Transverse colon (tissue), 4 donors: ENCODE results near the gene PPDPF. TPM values are rescaled to one million over a fixed set of nuclear protein-coding genes. Genes with fewer than 3 reads are reported as not detected.

ENCODE experiments used
- DNase-seq: peaks from one replicate; pipeline ENCODE4 v3.0.0-alpha.2; 2019
- H3K27ac ChIP-seq, 4 donors: fragments of 200-600 bp; sonication (generic); 2 replicates each; pipeline ENCODE4 v1.5.1; 2016 to 2018; ENCODE audit warnings: inconsistent platforms in 4 of 4
- H3K27me3 ChIP-seq: fragments of 200-600 bp; sonication (generic); 2 replicates; pipeline ENCODE4 v1.5.1; 2017; ENCODE audit warnings: inconsistent platforms
- H3K36me3 ChIP-seq, 4 donors: fragments of 200-600 bp; sonication (generic); 2 replicates each; pipeline ENCODE4 v1.5.1; 2017 to 2019; ENCODE audit warnings: inconsistent platforms in 4 of 4
- H3K4me1 ChIP-seq, 4 donors: fragments of 200-600 bp; sonication (generic); 2 replicates each; pipeline ENCODE4 v1.5.1; 2017 to 2020; ENCODE audit warnings: inconsistent platforms in 4 of 4
- H3K4me3 ChIP-seq, 4 donors: fragments of 200-600 bp; sonication (generic); 1 replicate in 1 of 4; 2 replicates in 3 of 4; pipeline versions ENCODE4 v1.5.1 to v1.6.1; 2017 to 2019; ENCODE audit warnings: inconsistent platforms in 4 of 4
- H3K9me3 ChIP-seq, 2 donors: fragments of 200-600 bp; sonication (generic); 2 replicates each; pipeline ENCODE4 v1.5.1; 2017 to 2019; ENCODE audit warnings: inconsistent platforms in 2 of 2
- CTCF ChIP-seq, 5 experiments: fragments of 200-600 bp in 3 of 5; fragments of 450-650 bp in 2 of 5; sonication (generic) in 3 of 5; IDR thresholded peaks; 1 replicate in 2 of 5; 2 replicates in 3 of 5; pipeline ENCODE4 v1.5.1; 2016 to 2017; ENCODE audit warnings: antibody characterized with exemption in 5 of 5, inconsistent platforms in 3 of 5, mild to moderate bottlenecking in 2 of 5, moderate library complexity in 1 of 5
- EP300 ChIP-seq: sonication (generic); formaldehyde crosslinking; IDR thresholded peaks from one replicate; pipeline ENCODE4 v1.6.1; 2017; ENCODE audit warnings: antibody characterized with exemption, low read depth
- POLR2A ChIP-seq: fragments of 450-650 bp; IDR thresholded peaks from one replicate; pipeline ENCODE4 v1.6.1; 2016; ENCODE audit warnings: antibody characterized with exemption, mild to moderate bottlenecking, moderate library complexity
- POLR2AphosphoS5 ChIP-seq, 3 donors: sonication (generic); formaldehyde crosslinking; IDR thresholded peaks; one replicate each; pipeline ENCODE4 v1.6.1; 2016; ENCODE audit warnings: antibody characterized with exemption in 3 of 3
- WGBS, 2 donors: methylation state at CpG; one replicate each; pipeline ENCODE4 v1.1.5; 2018; ENCODE audit warnings: low coverage in 1 of 2; 5-methylcytosine and 5-hydroxymethylcytosine counted together
- in situ Hi-C, 4 donors: fragments of 200-750 bp; cut with MboI; loops; one replicate each; pipeline versions ENCODE4 v1.15.0 to v1.15.1; 2017; ENCODE audit warnings: low sequenced_read_pairs in 3 of 4, low pct_ligation_motif_present in 1 of 4, low pct_unique_long_range_greater_than_20kb in 1 of 4
- intact Hi-C: fragments of 100-400 bp; cut with DNase I; formaldehyde crosslinking; loops from one replicate; pipeline ENCODE4 v1.15.1; 2023; ENCODE audit warnings: low total_unique reads
- total RNA-seq, 4 donors: library from RNA; depleted of rRNA; stranded (reverse); fragments of >200 nt; gene quantifications; one replicate each; pipeline ENCODE4 v1.1.0, GENCODE V29; 2016

PPDPF gene
- total RNA-seq, 4 donors from 2014 or later = 320 to 695 (median 517) TPM

- H3K4me1 ChIP-seq = peaks cover 0 to 9% (median 8%) of the 10 kb centered on the region in 4 donors
- H3K36me3 ChIP-seq = no peaks in the 10 kb centered on the region
- 48% methylated on average over 13 of the region's 13 CpGs; no CpG with 5 or more reads in 1 of the 2 donors for WGBS, 2 donors
- peaks cover 87% of the 10 kb centered on the region for H3K27me3 ChIP-seq
- no peak overlapping the region for H3K27ac ChIP-seq
- H3K9me3 ChIP-seq = no peaks in the 10 kb centered on the region
- TF ChIP-seq POLR2AphosphoS5 (IDR thresholded peaks at IDR 0.05) = no peak
- in situ Hi-C loops (no loop called here), intact Hi-C loops (no loop called here)
- H3K4me3 ChIP-seq = no peak overlapping the region
- DNase-seq = no peak
Measured at GRCh38 chr20:63472862-63473390, 47.6 kb upstream of the PPDPF start.

- no peak for DNase-seq
- TF ChIP-seq CTCF (IDR thresholded peaks at IDR 0.05) (no peak), POLR2A (no peak), POLR2AphosphoS5 (IDR thresholded peaks at IDR 0.05) (no peak), EP300 (no peak)
- H3K27me3 ChIP-seq = peaks cover 95% of the 10 kb centered on the region
Measured at GRCh38 chr20:63473555-63474449, 46.8 kb upstream of the PPDPF start.

GRCh38 chr20:63475209-63475608 is 45.4 kb upstream of the PPDPF start:
- H3K4me1 ChIP-seq = peaks cover 0 to 9% (median 8%) of the 10 kb centered on the region in 4 donors
- H3K4me3 ChIP-seq = no peak overlapping the region
- DNase-seq = no peak
- peaks cover 95% of the 10 kb centered on the region for H3K27me3 ChIP-seq
- in situ Hi-C loops (no loop called here), intact Hi-C loops (no loop called here)
- TF ChIP-seq POLR2A (no peak), POLR2AphosphoS5 (IDR thresholded peaks at IDR 0.05) (no peak), CTCF (IDR thresholded peaks at IDR 0.05) (no peak), EP300 (no peak)
- H3K36me3 ChIP-seq = no peaks in the 10 kb centered on the region
- no peak overlapping the region for H3K27ac ChIP-seq
- 0 to 23% methylated on average over 1 to 15 of the region's 16 CpGs for WGBS, 2 donors
- H3K9me3 ChIP-seq = no peaks in the 10 kb centered on the region

More at GRCh38 chr20:63473555-63474449, 46.8 kb upstream of the PPDPF start:
- Histone ChIP-seq H3K9me3 (no peaks in the 10 kb centered on the region), H3K36me3 (no peaks in the 10 kb centered on the region), H3K4me1 (peaks cover 0 to 9% (median 8%) of the 10 kb centered on the region in 4 donors), H3K27ac (no peak overlapping the region), H3K4me3 (no peak overlapping the region)
- intact Hi-C loops = no loop called here
- WGBS, 2 donors = 32% methylated on average over 30 of the region's 30 CpGs; no CpG with 5 or more reads in 1 of the 2 donors
- in situ Hi-C loops = no loop called here

GRCh38 chr20:63477061-63477616 is 43.4 kb upstream of the PPDPF start:
- WGBS, 2 donors = 37 to 40% methylated on average over 11 to 21 of the region's 21 CpGs
- Histone ChIP-seq H3K27ac (no peak overlapping the region), H3K4me3 (no peak overlapping the region), H3K4me1 (peaks cover 0 to 2% (median 1%) of the 10 kb centered on the region in 4 donors), H3K27me3 (peaks cover 94% of the 10 kb centered on the region), H3K9me3 (no peaks in the 10 kb centered on the region), H3K36me3 (no peaks in the 10 kb centered on the region)
- in situ Hi-C loops = no loop called here
- intact Hi-C loops = no loop called here
- TF ChIP-seq POLR2AphosphoS5 (IDR thresholded peaks at IDR 0.05) = no peak
- TF ChIP-seq CTCF (IDR thresholded peaks at IDR 0.05) = no peak
- no peak for TF ChIP-seq EP300
- TF ChIP-seq POLR2A = no peak
- no peak for DNase-seq
